ENCODE data around the gene MLST8.
A peak's percentile ranks its signal among the peaks of the same experiment; 100 is the strongest.

The MLST8 gene

GRCh38 chr16:2246301-2246885 lies 41.1 kb downstream of the MLST8 start:
- peaks cover 24% of the 10 kb centered on the region for H3K36me3 ChIP-seq (ENCODE audit: control insufficient read depth, insufficient read depth, low read length)
- H3K4me3 ChIP-seq (replicated peaks; ENCODE audit: low read depth, low read length): no peak overlapping the region
- H3K27me3 ChIP-seq (replicated peaks; ENCODE audit: control insufficient read depth, insufficient read depth, low read length): no peaks in the 10 kb centered on the region
- TF ChIP-seq, protein P1, sequence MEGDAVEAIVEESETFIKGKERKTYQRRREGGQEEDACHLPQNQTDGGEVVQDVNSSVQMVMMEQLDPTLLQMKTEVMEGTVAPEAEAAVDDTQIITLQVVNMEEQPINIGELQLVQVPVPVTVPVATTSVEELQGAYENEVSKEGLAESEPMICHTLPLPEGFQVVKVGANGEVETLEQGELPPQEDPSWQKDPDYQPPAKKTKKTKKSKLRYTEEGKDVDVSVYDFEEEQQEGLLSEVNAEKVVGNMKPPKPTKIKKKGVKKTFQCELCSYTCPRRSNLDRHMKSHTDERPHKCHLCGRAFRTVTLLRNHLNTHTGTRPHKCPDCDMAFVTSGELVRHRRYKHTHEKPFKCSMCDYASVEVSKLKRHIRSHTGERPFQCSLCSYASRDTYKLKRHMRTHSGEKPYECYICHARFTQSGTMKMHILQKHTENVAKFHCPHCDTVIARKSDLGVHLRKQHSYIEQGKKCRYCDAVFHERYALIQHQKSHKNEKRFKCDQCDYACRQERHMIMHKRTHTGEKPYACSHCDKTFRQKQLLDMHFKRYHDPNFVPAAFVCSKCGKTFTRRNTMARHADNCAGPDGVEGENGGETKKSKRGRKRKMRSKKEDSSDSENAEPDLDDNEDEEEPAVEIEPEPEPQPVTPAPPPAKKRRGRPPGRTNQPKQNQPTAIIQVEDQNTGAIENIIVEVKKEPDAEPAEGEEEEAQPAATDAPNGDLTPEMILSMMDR (IDR thresholded peaks at IDR 0.05; ENCODE audit: insufficient read depth, low read length, poor library complexity, severe bottlenecking): no peak
- no peak for DNase-seq (ENCODE audit: extremely low read depth, insufficient read length)

DNA sequence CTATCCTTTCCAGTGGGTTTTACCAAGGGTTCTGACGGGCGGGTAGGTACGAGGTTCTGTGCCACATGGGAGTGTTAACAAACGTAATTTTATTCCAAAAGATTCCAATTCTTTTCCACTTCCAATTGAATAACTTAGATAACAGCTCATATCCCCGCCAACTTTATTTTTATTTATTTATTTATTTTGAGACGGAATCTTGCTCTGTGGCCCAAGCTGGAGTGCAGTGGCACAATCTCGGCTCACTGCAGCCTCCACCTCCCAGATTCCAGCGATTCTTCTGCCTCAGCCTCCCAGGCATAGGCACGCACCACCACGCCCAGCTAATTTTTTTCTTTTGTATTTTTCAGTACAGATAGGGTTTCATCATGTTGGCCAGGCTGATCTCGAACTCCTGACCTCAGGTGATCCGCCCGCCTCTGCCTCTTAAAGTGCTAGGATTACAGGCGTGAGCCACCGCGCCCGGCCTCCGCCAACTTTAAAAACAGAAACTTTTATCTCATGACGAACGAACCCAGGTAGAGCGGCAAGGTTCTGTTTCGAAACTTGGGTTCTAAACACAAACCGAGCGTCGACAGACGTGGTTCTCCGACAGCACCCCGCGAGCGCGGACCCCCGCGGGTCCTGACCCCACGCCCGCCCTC lies 45.5 kb downstream of the MLST8 start:
- no peak for DNase-seq (ENCODE audit: extremely low read depth, insufficient read length)
- H3K4me3 ChIP-seq (replicated peaks; ENCODE audit: low read depth, low read length): peak overlapping the region; percentile 63
- H3K36me3 ChIP-seq (ENCODE audit: control insufficient read depth, insufficient read depth, low read length): peaks cover 21% of the 10 kb centered on the region
- TF ChIP-seq, protein P1 (IDR thresholded peaks at IDR 0.05; ENCODE audit: insufficient read depth, low read length, poor library complexity, severe bottlenecking): no peak
- H3K27me3 ChIP-seq (replicated peaks; ENCODE audit: control insufficient read depth, insufficient read depth, low read length): no peaks in the 10 kb centered on the region

- Histone ChIP-seq H3K27me3 (replicated peaks; ENCODE audit: control insufficient read depth, insufficient read depth, low read length) (no peaks in the 10 kb centered on the region), H3K36me3 (ENCODE audit: control insufficient read depth, insufficient read depth, low read length) (peaks cover 17% of the 10 kb centered on the region), H3K4me3 (replicated peaks; ENCODE audit: low read depth, low read length) (peak within 1 kb of the TSS; percentile 63)
- peak; percentile 94 for DNase-seq (ENCODE audit: extremely low read depth, insufficient read length)
- TF ChIP-seq, protein P1 (IDR thresholded peaks at IDR 0.05; ENCODE audit: insufficient read depth, low read length, poor library complexity, severe bottlenecking): peak; percentile 70
These were observed 46.2 kb downstream of the MLST8 start, which contains the start of gene ECI1 for GRCh38 chr16:2251296-2252111. Gene ECI1, minus strand, starts transcription at chr16:2251587. Its CDS starts 21 bp downstream, at chr16:2251566.

GRCh38 chr16:2252806-2253148 lies 47.5 kb downstream of the MLST8 start:
- no peak for DNase-seq (ENCODE audit: extremely low read depth, insufficient read length)
- peaks cover 27% of the 10 kb centered on the region for H3K36me3 ChIP-seq (ENCODE audit: control insufficient read depth, insufficient read depth, low read length)
- TF ChIP-seq, protein P1 (IDR thresholded peaks at IDR 0.05; ENCODE audit: insufficient read depth, low read length, poor library complexity, severe bottlenecking): no peak

DNA sequence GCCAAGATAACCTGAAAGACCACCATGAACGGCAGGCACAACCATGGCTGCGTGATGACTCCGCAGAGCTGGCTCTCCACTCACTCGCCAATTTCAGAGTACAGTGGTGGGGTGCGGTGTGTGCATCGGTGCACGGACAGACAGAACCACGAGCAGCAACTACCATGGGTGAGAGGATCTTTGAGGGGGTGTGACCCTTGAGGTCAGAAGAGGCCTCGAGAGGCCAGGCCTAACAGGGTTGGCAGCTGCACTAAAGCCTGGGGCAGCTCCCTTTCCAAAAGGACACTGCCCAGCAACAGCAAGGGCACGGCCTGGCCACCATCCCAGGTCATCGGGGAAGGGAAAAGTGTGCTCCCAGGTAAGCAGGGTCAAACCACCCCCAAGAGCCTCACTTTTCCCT lies 48.0 kb downstream of the MLST8 start:
- DNase-seq (ENCODE audit: extremely low read depth, insufficient read length): no peak
- Histone ChIP-seq H3K36me3 (ENCODE audit: control insufficient read depth, insufficient read depth, low read length) (peaks cover 29% of the 10 kb centered on the region), H3K4me3 (replicated peaks; ENCODE audit: low read depth, low read length) (no peak overlapping the region), H3K27me3 (replicated peaks; ENCODE audit: control insufficient read depth, insufficient read depth, low read length) (no peaks in the 10 kb centered on the region)
- TF ChIP-seq, protein P1 (IDR thresholded peaks at IDR 0.05; ENCODE audit: insufficient read depth, low read length, poor library complexity, severe bottlenecking): no peak

More at GRCh38 chr16:2252806-2253148, 47.5 kb downstream of the MLST8 start:
- H3K4me3 ChIP-seq (replicated peaks; ENCODE audit: low read depth, low read length): no peak overlapping the region
- no peaks in the 10 kb centered on the region for H3K27me3 ChIP-seq (replicated peaks; ENCODE audit: control insufficient read depth, insufficient read depth, low read length)
